ENCODE data around the gene URB2.

The URB2 gene

GRCh38 chr1:229685149-229685548, 59.1 kb downstream of the URB2 start:
- Histone ChIP-seq H3K36me3 (ENCODE audit: control insufficient read depth in 1 of 2, insufficient read depth in 2 of 2, low read length in 2 of 2) (no peaks in the 10 kb centered on the region), H3K9ac (ENCODE audit: low read depth in 1 of 2, low read length in 2 of 2) (no peak overlapping the region), H3K9me3 (ENCODE audit: control insufficient read depth in 1 of 2, low read length in 2 of 2) (peaks cover 0 to 10% of the 10 kb centered on the region in 2 donors), H3K4me3 (ENCODE audit: low read depth in 1 of 2, low read length in 2 of 2) (no peak overlapping the region), H3K4me1 (ENCODE audit: control insufficient read depth in 1 of 2, insufficient read depth in 2 of 2, low read length in 2 of 2) (no peaks in the 10 kb centered on the region), H3K27me3 (ENCODE audit: control insufficient read depth in 1 of 2, insufficient read depth in 2 of 2, low read length in 2 of 2) (no peaks in the 10 kb centered on the region), H3K27ac (ENCODE audit: low read depth, low read length) (no peak overlapping the region)

DNA sequence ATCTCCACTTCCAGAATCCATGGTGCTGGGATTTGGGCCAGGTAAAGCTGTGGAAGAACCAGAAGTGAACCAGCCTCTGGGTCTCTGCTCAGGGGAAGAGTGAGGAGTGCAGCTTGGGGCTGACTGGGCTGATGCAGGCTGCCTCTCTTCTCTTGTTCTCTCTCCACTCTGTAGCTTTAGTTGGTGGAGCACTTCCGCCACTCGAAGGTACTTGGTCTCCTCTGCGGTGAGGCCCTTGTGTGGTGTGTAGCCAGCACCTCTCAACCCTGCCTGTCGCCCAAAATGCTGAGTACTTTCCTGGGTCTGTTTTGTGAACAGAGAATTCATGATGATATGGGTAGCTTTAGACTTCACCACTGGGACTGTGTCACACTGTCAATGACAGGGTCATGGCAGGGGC, 63.2 kb downstream of the URB2 start:
- Histone ChIP-seq H3K4me3 (ENCODE audit: low read depth in 1 of 2, low read length in 2 of 2) (no peak overlapping the region), H3K4me1 (ENCODE audit: control insufficient read depth in 1 of 2, insufficient read depth in 2 of 2, low read length in 2 of 2) (peaks cover 0 to 8% of the 10 kb centered on the region in 2 donors), H3K36me3 (ENCODE audit: control insufficient read depth in 1 of 2, insufficient read depth in 2 of 2, low read length in 2 of 2) (no peaks in the 10 kb centered on the region), H3K9me3 (ENCODE audit: control insufficient read depth in 1 of 2, low read length in 2 of 2) (peaks cover 0 to 10% of the 10 kb centered on the region in 2 donors), H3K27me3 (ENCODE audit: control insufficient read depth in 1 of 2, insufficient read depth in 2 of 2, low read length in 2 of 2) (no peaks in the 10 kb centered on the region), H3K27ac (ENCODE audit: low read depth, low read length) (no peak overlapping the region), H3K9ac (ENCODE audit: low read depth in 1 of 2, low read length in 2 of 2) (no peak overlapping the region)

GRCh38 chr1:229689904-229690303, 63.9 kb downstream of the URB2 start:
- H3K9me3 ChIP-seq (ENCODE audit: control insufficient read depth in 1 of 2, low read length in 2 of 2) = peaks cover 0 to 5% of the 10 kb centered on the region in 2 donors
- H3K4me1 ChIP-seq (ENCODE audit: control insufficient read depth in 1 of 2, insufficient read depth in 2 of 2, low read length in 2 of 2) = peaks cover 0 to 8% of the 10 kb centered on the region in 2 donors
- no peaks in the 10 kb centered on the region for H3K36me3 ChIP-seq (ENCODE audit: control insufficient read depth in 1 of 2, insufficient read depth in 2 of 2, low read length in 2 of 2)
- H3K27ac ChIP-seq (ENCODE audit: low read depth, low read length) = no peak overlapping the region
- H3K27me3 ChIP-seq (ENCODE audit: control insufficient read depth in 1 of 2, insufficient read depth in 2 of 2, low read length in 2 of 2) = no peaks in the 10 kb centered on the region
- H3K4me3 ChIP-seq (ENCODE audit: low read depth in 1 of 2, low read length in 2 of 2) = no peak overlapping the region
- H3K9ac ChIP-seq (ENCODE audit: low read depth in 1 of 2, low read length in 2 of 2) = no peak overlapping the region

- Histone ChIP-seq H3K4me3 (ENCODE audit: low read depth in 1 of 2, low read length in 2 of 2) (no peak overlapping the region), H3K4me1 (ENCODE audit: control insufficient read depth in 1 of 2, insufficient read depth in 2 of 2, low read length in 2 of 2) (peaks cover 0 to 8% of the 10 kb centered on the region in 2 donors), H3K36me3 (ENCODE audit: control insufficient read depth in 1 of 2, insufficient read depth in 2 of 2, low read length in 2 of 2) (no peaks in the 10 kb centered on the region), H3K9me3 (ENCODE audit: control insufficient read depth in 1 of 2, low read length in 2 of 2) (no peaks in the 10 kb centered on the region), H3K27me3 (ENCODE audit: control insufficient read depth in 1 of 2, insufficient read depth in 2 of 2, low read length in 2 of 2) (no peaks in the 10 kb centered on the region), H3K27ac (ENCODE audit: low read depth, low read length) (no peak overlapping the region), H3K9ac (ENCODE audit: low read depth in 1 of 2, low read length in 2 of 2) (no peak overlapping the region)
Measured at GRCh38 chr1:229690662-229691061, 64.6 kb downstream of the URB2 start.

DNA sequence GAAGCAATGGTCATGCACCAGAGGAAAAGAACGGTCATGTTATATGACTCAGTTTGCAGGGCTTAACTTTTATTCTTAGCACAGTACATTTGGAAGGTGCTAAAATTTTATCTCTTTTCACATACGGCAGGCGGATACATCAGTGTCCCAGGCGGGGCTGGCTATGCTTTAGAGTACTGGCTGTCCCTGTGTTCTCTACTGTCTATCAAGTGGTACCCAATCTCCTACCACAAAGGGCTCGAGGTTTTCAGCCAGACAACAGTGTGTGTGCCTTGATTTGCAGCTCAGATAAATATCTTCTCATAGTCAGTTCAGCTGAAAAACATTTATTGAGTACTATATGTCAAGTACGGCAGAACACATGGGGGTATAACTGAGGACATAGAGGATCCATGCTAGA, 65.3 kb downstream of the URB2 start:
- H3K4me3 ChIP-seq (ENCODE audit: low read depth in 1 of 2, low read length in 2 of 2) = no peak overlapping the region
- peaks cover 0 to 8% of the 10 kb centered on the region in 2 donors for H3K4me1 ChIP-seq (ENCODE audit: control insufficient read depth in 1 of 2, insufficient read depth in 2 of 2, low read length in 2 of 2)
- H3K9me3 ChIP-seq (ENCODE audit: control insufficient read depth in 1 of 2, low read length in 2 of 2) = no peaks in the 10 kb centered on the region

GRCh38 chr1:229693129-229693900, 67.3 kb downstream of the URB2 start:
- no peaks in the 10 kb centered on the region for H3K27me3 ChIP-seq (ENCODE audit: control insufficient read depth in 1 of 2, insufficient read depth in 2 of 2, low read length in 2 of 2)
- H3K4me1 ChIP-seq (ENCODE audit: control insufficient read depth in 1 of 2, insufficient read depth in 2 of 2, low read length in 2 of 2) = peaks cover 0 to 8% of the 10 kb centered on the region in 2 donors
- H3K9me3 ChIP-seq (ENCODE audit: control insufficient read depth in 1 of 2, low read length in 2 of 2) = no peaks in the 10 kb centered on the region
- H3K9ac ChIP-seq (ENCODE audit: low read depth in 1 of 2, low read length in 2 of 2) = no peak overlapping the region
- no peak overlapping the region for H3K4me3 ChIP-seq (ENCODE audit: low read depth in 1 of 2, low read length in 2 of 2)
- no peak overlapping the region for H3K27ac ChIP-seq (ENCODE audit: low read depth, low read length)
- H3K36me3 ChIP-seq (ENCODE audit: control insufficient read depth in 1 of 2, insufficient read depth in 2 of 2, low read length in 2 of 2) = no peaks in the 10 kb centered on the region

More for the DNA sequence above, 65.3 kb downstream of the URB2 start:
- Histone ChIP-seq H3K36me3 (ENCODE audit: control insufficient read depth in 1 of 2, insufficient read depth in 2 of 2, low read length in 2 of 2) (no peaks in the 10 kb centered on the region), H3K27ac (ENCODE audit: low read depth, low read length) (no peak overlapping the region), H3K9ac (ENCODE audit: low read depth in 1 of 2, low read length in 2 of 2) (no peak overlapping the region), H3K27me3 (ENCODE audit: control insufficient read depth in 1 of 2, insufficient read depth in 2 of 2, low read length in 2 of 2) (no peaks in the 10 kb centered on the region)

DNA sequence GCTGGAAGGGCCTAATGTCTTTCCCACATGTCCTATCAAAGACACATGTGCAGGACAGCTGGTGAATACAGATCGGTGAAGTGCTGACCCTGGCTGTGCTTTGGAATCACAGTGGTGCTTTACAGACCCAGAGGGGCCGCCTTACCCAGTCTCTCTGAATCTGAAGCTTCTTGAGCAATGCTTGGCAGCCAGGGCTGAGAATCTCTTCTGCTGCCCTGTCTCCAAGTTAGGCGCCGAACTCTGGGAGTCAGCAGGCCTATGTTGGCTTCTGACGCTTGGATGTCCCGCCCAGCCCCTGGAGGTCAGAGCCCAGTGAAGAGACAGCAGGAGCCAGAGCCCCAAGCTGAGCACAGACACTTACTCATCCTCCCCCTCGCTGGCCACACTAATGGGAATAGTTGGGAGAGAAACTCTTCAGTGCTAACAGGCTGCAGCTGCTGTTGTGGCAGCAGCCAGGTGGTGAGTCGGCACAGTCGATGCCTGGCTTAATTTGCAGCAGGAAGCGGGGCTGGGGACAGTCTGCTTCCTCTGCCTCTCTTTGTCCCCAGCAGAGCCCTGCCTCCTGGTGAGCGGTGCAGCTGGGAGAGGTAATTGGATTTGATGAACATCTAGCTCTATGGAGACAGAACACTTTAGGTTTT, 68.1 kb downstream of the URB2 start:
- Histone ChIP-seq H3K4me3 (ENCODE audit: low read depth in 1 of 2, low read length in 2 of 2) (no peak overlapping the region), H3K36me3 (ENCODE audit: control insufficient read depth in 1 of 2, insufficient read depth in 2 of 2, low read length in 2 of 2) (no peaks in the 10 kb centered on the region), H3K27ac (ENCODE audit: low read depth, low read length) (no peak overlapping the region), H3K9ac (ENCODE audit: low read depth in 1 of 2, low read length in 2 of 2) (no peak overlapping the region), H3K27me3 (ENCODE audit: control insufficient read depth in 1 of 2, insufficient read depth in 2 of 2, low read length in 2 of 2) (no peaks in the 10 kb centered on the region), H3K9me3 (ENCODE audit: control insufficient read depth in 1 of 2, low read length in 2 of 2) (no peaks in the 10 kb centered on the region), H3K4me1 (ENCODE audit: control insufficient read depth in 1 of 2, insufficient read depth in 2 of 2, low read length in 2 of 2) (peaks cover 0 to 8% of the 10 kb centered on the region in 2 donors)

DNA sequence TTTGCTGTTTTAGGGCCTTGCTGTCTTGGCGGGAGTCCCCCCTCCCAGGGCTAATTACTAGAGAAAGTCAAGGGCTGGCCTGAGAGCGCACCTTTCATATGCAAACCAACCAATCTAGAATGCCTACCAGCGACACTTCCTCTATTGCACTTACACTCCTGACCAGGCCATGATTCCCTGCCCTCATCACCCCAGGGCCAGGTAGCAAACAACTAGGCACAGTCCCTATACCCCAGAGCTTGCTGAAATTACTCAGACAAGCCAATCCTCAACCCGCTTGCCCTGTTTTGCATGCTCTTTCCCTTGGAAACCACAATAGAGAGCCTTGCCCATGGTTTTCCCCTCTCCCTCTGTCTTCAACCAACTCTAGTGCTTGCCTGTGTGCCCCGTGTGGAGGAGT, 70.3 kb downstream of the URB2 start:
- no peak overlapping the region for H3K9ac ChIP-seq (ENCODE audit: low read depth in 1 of 2, low read length in 2 of 2)
- H3K27me3 ChIP-seq (ENCODE audit: control insufficient read depth in 1 of 2, insufficient read depth in 2 of 2, low read length in 2 of 2) = no peaks in the 10 kb centered on the region
- H3K4me3 ChIP-seq (ENCODE audit: low read depth in 1 of 2, low read length in 2 of 2) = no peak overlapping the region
- H3K27ac ChIP-seq (ENCODE audit: low read depth, low read length) = no peak overlapping the region
- peaks cover 6 to 8% of the 10 kb centered on the region in 2 donors for H3K4me1 ChIP-seq (ENCODE audit: control insufficient read depth in 1 of 2, insufficient read depth in 2 of 2, low read length in 2 of 2)
- H3K36me3 ChIP-seq (ENCODE audit: control insufficient read depth in 1 of 2, insufficient read depth in 2 of 2, low read length in 2 of 2) = no peaks in the 10 kb centered on the region
- H3K9me3 ChIP-seq (ENCODE audit: control insufficient read depth in 1 of 2, low read length in 2 of 2) = no peaks in the 10 kb centered on the region

DNA sequence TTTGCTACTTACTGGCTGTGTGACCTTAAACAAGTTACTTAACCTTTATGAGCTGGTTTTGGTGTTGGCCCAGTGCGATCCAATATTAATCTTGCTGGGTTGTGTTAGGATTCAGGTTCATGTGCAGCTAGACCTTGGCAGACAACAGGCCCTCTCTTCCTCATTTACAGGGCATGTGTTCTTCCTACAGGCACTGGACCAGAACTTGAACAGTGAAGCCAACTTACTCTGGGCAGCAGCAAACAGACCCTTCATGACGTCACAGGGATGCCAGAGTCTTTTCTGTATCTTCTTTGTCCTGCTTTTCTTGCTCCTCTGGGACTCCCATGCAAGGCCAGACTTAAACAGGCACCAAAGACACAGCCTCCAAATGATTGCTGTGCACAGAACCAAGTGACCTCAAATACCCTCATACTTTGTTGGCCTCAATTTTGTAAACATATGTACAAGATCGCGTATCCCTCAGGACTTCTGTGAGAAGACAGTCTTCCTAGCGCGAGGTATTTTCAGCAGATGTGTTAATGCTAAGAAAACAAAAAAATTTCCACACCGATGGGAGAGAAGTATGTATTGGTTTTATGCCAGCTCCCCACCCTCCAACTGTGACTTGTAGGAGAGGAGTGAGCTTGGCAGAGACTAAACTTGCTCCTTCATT, 73.7 kb downstream of the URB2 start:
- Histone ChIP-seq H3K9ac (ENCODE audit: low read depth in 1 of 2, low read length in 2 of 2) (no peak overlapping the region), H3K4me1 (ENCODE audit: control insufficient read depth in 1 of 2, insufficient read depth in 2 of 2, low read length in 2 of 2) (peaks cover 0 to 6% of the 10 kb centered on the region in 2 donors), H3K4me3 (ENCODE audit: low read depth in 1 of 2, low read length in 2 of 2) (no peak overlapping the region), H3K9me3 (ENCODE audit: control insufficient read depth in 1 of 2, low read length in 2 of 2) (no peaks in the 10 kb centered on the region), H3K36me3 (ENCODE audit: control insufficient read depth in 1 of 2, insufficient read depth in 2 of 2, low read length in 2 of 2) (no peaks in the 10 kb centered on the region), H3K27me3 (ENCODE audit: control insufficient read depth in 1 of 2, insufficient read depth in 2 of 2, low read length in 2 of 2) (no peaks in the 10 kb centered on the region), H3K27ac (ENCODE audit: low read depth, low read length) (no peak overlapping the region)

GRCh38 chr1:229704157-229704556, 78.1 kb downstream of the URB2 start:
- Histone ChIP-seq H3K4me1 (ENCODE audit: control insufficient read depth in 1 of 2, insufficient read depth in 2 of 2, low read length in 2 of 2) (peaks cover 0 to 6% of the 10 kb centered on the region in 2 donors), H3K36me3 (ENCODE audit: control insufficient read depth in 1 of 2, insufficient read depth in 2 of 2, low read length in 2 of 2) (no peaks in the 10 kb centered on the region), H3K9me3 (ENCODE audit: control insufficient read depth in 1 of 2, low read length in 2 of 2) (no peaks in the 10 kb centered on the region), H3K27ac (ENCODE audit: low read depth, low read length) (no peak overlapping the region), H3K27me3 (ENCODE audit: control insufficient read depth in 1 of 2, insufficient read depth in 2 of 2, low read length in 2 of 2) (no peaks in the 10 kb centered on the region), H3K9ac (ENCODE audit: low read depth in 1 of 2, low read length in 2 of 2) (no peak overlapping the region), H3K4me3 (ENCODE audit: low read depth in 1 of 2, low read length in 2 of 2) (no peak overlapping the region)

All from duodenal mucosa (tissue), 2 donors.